Activated T-helper 17 cell treated with anti-CD3 and anti-CD28 coated beads, Interleukin-2, amount 50 U/mL, for 72 hours (primary cell): ENCODE results near the gene TMC3. TPM values are rescaled to one million over a fixed set of nuclear protein-coding genes. Genes with fewer than 3 reads are reported as not detected.

ENCODE experiments used
- ATAC-seq: fragments of 150-1000 bp; cut with Tn5 transposase; replicated peaks from 2 replicates; pipeline ENCODE4 v1.10.0; 2021; ENCODE audit warnings: mild to moderate bottlenecking, moderate library complexity
- H3K27ac Mint-ChIP-seq: one replicate; pipeline ENCODE4 v1.8.0; 2022; ENCODE audit warnings: mixed read lengths
- H3K27me3 Mint-ChIP-seq: one replicate; pipeline ENCODE4 v1.8.0; 2022; ENCODE audit warnings: mixed read lengths
- H3K36me3 Mint-ChIP-seq: one replicate; pipeline ENCODE4 v1.8.0; 2022; ENCODE audit warnings: low read depth, mild to moderate bottlenecking, mixed read lengths
- H3K4me1 Mint-ChIP-seq: one replicate; pipeline ENCODE4 v1.8.0; 2022; ENCODE audit warnings: mixed read lengths
- H3K4me3 Mint-ChIP-seq: one replicate; pipeline ENCODE4 v1.8.0; 2022; ENCODE audit warnings: mild to moderate bottlenecking, mixed read lengths
- H3K9me3 Mint-ChIP-seq: one replicate; pipeline ENCODE4 v1.8.0; 2022; ENCODE audit warnings: mixed read lengths
- total RNA-seq, 2 donors: library from RNA; stranded (reverse); gene quantifications; one replicate each; pipeline ENCODE4 v1.2.3, GENCODE V29; 2022

The TMC3 gene
- total RNA-seq, 2 donors from 2014 or later = not detected

DNA sequence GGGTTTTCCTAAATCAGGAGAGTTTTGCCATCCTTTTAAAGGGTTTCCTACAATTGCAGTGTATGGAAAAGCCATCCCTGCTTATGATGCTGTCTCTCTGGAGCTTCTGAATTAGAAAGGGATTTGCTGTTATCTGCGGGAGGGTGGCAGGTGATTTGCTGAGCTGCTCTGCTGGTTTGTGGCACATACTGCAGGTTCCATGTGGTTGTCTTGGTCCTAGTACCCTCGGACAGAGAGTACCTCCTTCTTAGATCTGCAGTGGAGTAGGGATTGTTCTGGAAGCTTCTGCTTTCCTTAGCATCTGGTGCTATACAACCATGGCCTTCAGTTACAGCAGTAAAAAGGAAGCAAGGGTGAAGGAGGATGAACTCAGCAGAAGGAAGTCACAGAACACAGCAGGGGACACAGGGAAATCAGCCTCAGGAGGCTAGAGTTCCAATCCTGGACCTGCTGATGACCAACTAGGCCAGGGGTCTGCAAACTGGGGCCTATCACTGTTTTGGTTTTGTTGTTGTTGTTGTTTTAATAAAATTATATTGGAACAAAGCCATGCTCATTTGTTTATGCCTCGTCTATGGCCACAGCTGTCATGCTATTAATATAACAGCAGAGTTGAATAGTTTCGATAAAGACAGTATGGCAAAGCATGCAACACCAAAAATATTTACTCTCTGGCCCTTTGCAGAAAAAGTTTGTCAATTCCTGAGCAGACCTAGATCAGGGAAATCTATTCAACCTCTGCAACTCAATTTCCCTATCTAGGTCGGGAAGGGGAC, 89.6 kb downstream of the TMC3 start:
- no peak for ATAC-seq
- Mint-ChIP-seq H3K9me3 (peaks cover 10% of the 10 kb centered on the region), H3K27ac (no peak overlapping the region), H3K4me1 (peaks cover 30% of the 10 kb centered on the region), H3K27me3 (no peaks in the 10 kb centered on the region), H3K36me3 (no peaks in the 10 kb centered on the region), H3K4me3 (peak overlapping the region; percentile 75)

DNA sequence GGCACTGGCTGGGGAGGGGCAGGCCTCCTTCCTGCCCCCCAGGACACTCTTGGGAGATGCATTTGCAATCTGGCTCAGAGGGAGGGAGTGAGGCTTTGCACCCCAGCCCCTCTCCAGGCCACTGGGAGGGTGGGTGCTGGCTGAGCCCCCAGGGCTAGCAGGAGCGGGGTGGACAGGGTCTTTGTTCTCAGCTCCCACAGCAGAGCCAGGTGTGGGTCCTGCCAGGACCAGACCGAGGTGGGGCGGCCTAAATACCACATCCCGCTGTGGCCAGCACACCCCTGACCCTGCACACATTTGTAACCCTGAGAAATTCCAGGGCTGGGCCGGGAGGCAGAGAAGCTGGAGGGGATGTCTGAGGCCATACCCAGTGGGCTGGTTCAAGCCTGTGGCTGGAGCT, 91.1 kb downstream of the TMC3 start:
- Mint-ChIP-seq H3K27ac (no peak overlapping the region), H3K27me3 (no peaks in the 10 kb centered on the region), H3K9me3 (peaks cover 15% of the 10 kb centered on the region), H3K4me1 (peaks cover 29% of the 10 kb centered on the region), H3K4me3 (no peak overlapping the region), H3K36me3 (no peaks in the 10 kb centered on the region)
- no peak for ATAC-seq

DNA sequence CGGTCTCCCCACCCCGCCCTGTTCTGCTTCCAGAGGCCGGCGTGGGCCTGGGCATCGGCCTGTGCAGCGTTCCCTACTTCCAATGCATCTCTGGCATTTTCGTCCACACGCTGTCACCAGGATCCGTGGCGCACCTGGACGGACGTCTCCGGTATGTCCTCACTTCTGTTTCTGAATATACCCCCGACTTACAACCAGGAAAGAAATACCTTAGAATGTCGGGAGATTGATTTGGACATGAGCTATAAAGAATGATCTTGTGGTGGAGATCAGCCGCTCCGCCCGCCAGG, 91.5 kb downstream of the TMC3 start:
- Mint-ChIP-seq H3K4me1 (peaks cover 25% of the 10 kb centered on the region), H3K4me3 (no peak overlapping the region), H3K36me3 (no peaks in the 10 kb centered on the region)

DNA sequence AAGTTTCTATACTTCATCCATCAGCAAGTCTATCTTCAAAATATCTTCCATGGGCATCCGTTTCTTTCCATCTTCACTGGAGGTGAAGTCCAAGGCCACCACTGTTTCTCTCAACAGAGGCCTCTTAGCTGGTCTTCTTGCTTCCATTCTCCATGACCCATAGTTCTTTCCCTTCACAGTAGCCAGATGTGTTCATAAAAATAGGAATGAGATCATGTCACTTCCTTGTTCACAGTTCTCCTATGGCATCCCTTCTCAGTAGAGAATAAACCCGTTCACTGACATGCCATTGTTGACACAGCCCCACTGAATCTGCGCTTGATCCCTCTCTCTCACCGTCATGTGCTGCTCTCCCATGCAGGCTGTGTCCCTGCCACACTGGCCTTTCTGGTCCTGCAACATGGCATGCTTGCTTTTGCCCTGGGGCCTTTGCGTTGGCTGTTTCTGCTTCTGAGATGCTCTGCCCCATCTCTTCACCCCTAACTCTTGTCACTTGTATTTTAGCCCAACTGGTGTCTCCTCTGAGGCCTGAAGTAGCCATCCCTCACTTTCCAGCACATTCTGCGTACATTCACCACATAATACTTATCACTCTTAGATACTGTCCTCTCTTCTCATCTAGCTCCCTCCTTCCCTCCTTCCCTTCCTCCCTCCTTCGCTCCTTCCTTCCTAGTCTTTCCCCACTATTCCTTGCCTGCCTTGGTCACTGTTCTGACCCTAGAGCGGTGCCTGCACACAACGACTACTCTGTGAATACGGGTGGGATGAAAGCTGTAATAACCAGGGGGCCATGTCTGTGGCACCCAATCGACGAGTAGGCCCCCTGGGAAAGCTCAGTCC, 92.0 kb downstream of the TMC3 start:
- peaks cover 10% of the 10 kb centered on the region for H3K9me3 Mint-ChIP-seq
- no peaks in the 10 kb centered on the region for H3K27me3 Mint-ChIP-seq
- H3K27ac Mint-ChIP-seq = no peak overlapping the region
- peaks cover 21% of the 10 kb centered on the region for H3K4me1 Mint-ChIP-seq
- no peak overlapping the region for H3K4me3 Mint-ChIP-seq
- H3K36me3 Mint-ChIP-seq = no peaks in the 10 kb centered on the region
- ATAC-seq = no peak

More for the DNA sequence above, 91.5 kb downstream of the TMC3 start:
- Mint-ChIP-seq H3K9me3 (peaks cover 11% of the 10 kb centered on the region), H3K27ac (no peak overlapping the region), H3K27me3 (no peaks in the 10 kb centered on the region)
- ATAC-seq = no peak

DNA sequence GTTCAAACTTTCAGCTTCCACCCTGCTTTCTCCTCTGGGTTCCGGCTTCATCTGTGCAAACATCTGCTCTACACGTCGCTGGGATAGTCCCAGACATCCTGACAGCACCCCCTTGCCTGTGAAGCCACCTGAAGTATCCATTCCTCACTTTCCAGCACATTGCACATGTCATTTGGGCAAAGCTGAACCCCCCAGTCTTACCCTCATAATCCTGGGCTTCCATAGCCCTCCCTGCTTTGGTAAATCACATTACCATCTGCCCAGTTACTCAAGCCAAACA, 92.6 kb downstream of the TMC3 start:
- H3K36me3 Mint-ChIP-seq = no peaks in the 10 kb centered on the region
- no peak overlapping the region for H3K4me3 Mint-ChIP-seq
- H3K27ac Mint-ChIP-seq = no peak overlapping the region
- ATAC-seq = no peak
- H3K27me3 Mint-ChIP-seq = no peaks in the 10 kb centered on the region
- H3K9me3 Mint-ChIP-seq = peaks cover 9% of the 10 kb centered on the region
- H3K4me1 Mint-ChIP-seq = peaks cover 15% of the 10 kb centered on the region

Other genes starting within 250 kb of the TMC3 start
- gene CFAP161, start 239.9 kb downstream of the TMC3 start, total RNA-seq = under 1 TPM in 1 of 2 donors, not detected in 1; 0.15 TPM
- gene IL16, start 177.3 kb downstream of the TMC3 start, total RNA-seq = 10 to 100 TPM; 58.0 to 95.0 TPM
- gene STARD5, start 50.1 kb downstream of the TMC3 start, total RNA-seq = 1 to 10 TPM; 5.9 to 8.8 TPM